Large intestine (tissue), 3 donors: Measurements from ENCODE around the gene ST3GAL5. TPM values are rescaled to one million over a fixed set of nuclear protein-coding genes. Genes with fewer than 3 reads are reported as not detected.

Experiments used
- DNase-seq, 2 donors: peaks; one replicate each; pipeline versions ENCODE4 v3.0.0 to v3.0.0-alpha.2; 2013
- H3K27ac ChIP-seq: one replicate; pipeline ENCODE4 v1.5.1; 2013; ENCODE audit warnings: low read length
- H3K27me3 ChIP-seq: 2 replicates; pipeline ENCODE4 v1.6.1; 2013; ENCODE audit warnings: low read length; ENCODE audit not compliant: control insufficient read depth, insufficient read depth
- H3K36me3 ChIP-seq: 2 replicates; pipeline ENCODE4 v1.6.1; 2013; ENCODE audit warnings: low read length; ENCODE audit not compliant: control insufficient read depth, insufficient read depth
- H3K4me1 ChIP-seq: one replicate; pipeline ENCODE4 v1.6.1; 2013; ENCODE audit warnings: low read length; ENCODE audit not compliant: control insufficient read depth, insufficient read depth
- H3K4me3 ChIP-seq: one replicate; pipeline ENCODE4 v1.5.1; 2013; ENCODE audit warnings: low read length
- H3K9me3 ChIP-seq: one replicate; pipeline ENCODE4 v1.6.1; 2013; ENCODE audit warnings: mild to moderate bottlenecking, low read depth, low read length, moderate library complexity; ENCODE audit not compliant: control insufficient read depth
- WGBS: methylation state at CpG from one replicate; pipeline ENCODE4 v1.1.5; 2013; ENCODE audit warnings: low lambda C conversion rate; ENCODE audit not compliant: insufficient coverage; 5-methylcytosine and 5-hydroxymethylcytosine counted together
- polyA plus RNA-seq: library from polyadenylated mRNA; unstranded; fragments of 120-200 nt; gene quantifications from one replicate; pipeline ENCODE4 v1.2.1, GENCODE V29; 2013

Gene ST3GAL5
- polyA plus RNA-seq, 1 donor: 10.0 TPM

DNA sequence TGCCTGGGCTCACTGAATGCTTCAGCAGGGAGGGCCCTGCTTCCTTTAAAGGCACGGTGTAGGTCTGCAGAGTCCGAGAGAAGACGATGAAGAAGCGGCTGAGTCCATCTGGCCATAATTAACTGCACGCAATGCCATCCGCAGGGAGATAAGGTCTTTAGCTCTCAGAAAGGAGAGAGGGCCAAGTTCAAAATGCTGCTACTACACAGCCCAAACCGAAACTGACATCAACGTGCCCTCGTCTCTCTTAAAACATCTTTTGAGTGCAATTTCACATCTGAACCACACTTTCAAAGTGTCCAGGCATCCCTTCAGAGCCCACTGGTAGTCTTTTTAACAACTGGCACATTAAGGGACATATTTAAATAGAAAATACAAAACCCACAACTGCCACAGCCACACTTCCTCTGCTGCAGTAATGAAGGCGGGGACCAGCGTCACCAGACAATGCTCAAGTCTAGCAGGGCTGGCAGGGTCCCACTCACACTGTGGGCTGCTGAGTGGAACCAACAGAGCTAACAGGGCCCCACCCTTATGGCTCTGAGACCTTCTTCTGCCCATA is 35.8 kb downstream of the ST3GAL5 start:
- H3K9me3 ChIP-seq: no peaks in the 10 kb centered on the region
- H3K36me3 ChIP-seq: no peaks in the 10 kb centered on the region
- H3K27me3 ChIP-seq: no peaks in the 10 kb centered on the region
- H3K27ac ChIP-seq: peak overlapping the region; percentile 32
- no peak overlapping the region for H3K4me3 ChIP-seq
- WGBS: no CpG with 5 or more reads among the region's 11 CpGs
- peak in 1 of 2 donors; percentile 8 for DNase-seq
- peaks cover 4% of the 10 kb centered on the region for H3K4me1 ChIP-seq

DNA sequence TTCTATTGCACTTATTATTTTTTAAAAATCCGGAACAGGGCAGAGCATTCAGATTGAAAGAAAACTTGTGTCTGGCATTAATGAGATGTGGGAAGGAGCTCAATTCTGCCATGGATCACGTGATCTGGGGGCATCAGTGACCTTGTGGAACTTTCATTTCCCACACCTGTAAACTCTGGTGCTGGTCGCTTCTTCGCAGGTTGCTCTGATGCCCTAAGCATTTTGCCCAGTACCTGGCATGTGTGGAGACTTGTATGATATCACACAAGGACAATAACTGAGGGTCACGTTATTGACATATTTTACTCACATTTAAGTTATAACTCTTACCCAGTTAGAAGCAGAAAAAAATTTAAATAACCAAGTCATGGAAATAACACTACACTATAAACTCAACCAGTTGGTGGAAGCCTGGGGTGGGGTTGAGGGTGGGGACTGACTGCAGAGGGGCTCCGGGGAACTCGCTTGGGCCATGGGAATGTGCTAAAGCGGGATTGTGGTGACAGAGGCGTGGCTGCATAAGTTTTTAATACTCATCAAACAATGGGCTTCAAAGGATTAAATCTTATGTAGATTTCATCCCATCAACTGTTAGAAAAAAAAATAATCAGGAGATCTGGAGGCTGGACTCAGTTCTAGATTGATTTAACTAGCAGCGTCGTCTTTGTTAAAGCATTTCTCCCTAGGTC is 36.5 kb downstream of the ST3GAL5 start:
- no peaks in the 10 kb centered on the region for H3K9me3 ChIP-seq
- no peak overlapping the region for H3K27ac ChIP-seq
- DNase-seq: no peak
- H3K4me3 ChIP-seq: no peak overlapping the region
- no peaks in the 10 kb centered on the region for H3K27me3 ChIP-seq
- peaks cover 4% of the 10 kb centered on the region for H3K4me1 ChIP-seq
- no peaks in the 10 kb centered on the region for H3K36me3 ChIP-seq
- no CpG with 5 or more reads among the region's 11 CpGs for WGBS

DNA sequence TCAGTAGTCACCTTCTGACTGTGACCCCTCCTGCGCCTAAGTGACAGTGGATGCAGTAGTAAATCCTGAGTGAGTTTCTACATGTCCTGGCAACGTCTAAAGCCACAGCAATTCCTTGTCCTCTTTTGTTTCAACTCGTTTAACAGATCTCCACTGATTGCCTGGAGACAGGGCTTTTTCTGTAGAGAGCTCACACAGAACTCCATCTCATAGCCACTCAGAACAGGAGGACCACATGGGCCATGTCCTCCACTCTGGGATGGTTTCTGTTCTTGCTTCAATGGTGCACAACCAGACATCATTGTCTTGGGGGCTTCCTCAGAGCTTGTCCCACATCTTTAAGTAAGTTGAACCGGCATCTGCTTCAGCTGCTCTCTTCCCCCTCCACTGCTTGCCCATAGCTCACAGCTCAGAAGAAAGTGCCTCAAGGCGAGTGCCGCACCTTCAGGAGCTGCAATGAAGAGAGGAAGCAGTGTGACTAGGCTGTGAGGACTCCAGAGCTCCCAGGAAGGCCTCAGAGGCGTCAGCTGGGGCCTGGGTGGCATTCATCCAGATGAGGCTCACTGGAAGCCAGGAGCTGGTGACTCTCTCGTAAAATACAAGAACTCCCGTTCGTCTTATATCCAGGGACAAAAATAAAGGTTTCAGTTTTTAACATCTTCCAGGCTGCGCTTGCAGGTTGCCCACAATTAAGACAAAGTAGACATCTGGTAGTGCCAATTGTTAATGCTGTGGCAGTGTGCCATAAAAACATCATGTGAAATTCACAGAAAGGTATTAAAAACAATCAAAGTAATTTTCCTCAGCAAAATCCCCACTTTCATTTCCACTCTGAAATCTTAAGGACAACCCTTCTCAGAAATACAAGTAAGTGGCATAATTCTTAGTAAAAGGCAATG is 37.3 kb downstream of the ST3GAL5 start:
- DNase-seq: no peak
- Histone ChIP-seq H3K4me3 (no peak overlapping the region), H3K27me3 (no peaks in the 10 kb centered on the region), H3K27ac (no peak overlapping the region), H3K9me3 (no peaks in the 10 kb centered on the region), H3K4me1 (peaks cover 4% of the 10 kb centered on the region), H3K36me3 (no peaks in the 10 kb centered on the region)
- WGBS: 100% methylated on average over 1 of the region's 11 CpGs

DNA sequence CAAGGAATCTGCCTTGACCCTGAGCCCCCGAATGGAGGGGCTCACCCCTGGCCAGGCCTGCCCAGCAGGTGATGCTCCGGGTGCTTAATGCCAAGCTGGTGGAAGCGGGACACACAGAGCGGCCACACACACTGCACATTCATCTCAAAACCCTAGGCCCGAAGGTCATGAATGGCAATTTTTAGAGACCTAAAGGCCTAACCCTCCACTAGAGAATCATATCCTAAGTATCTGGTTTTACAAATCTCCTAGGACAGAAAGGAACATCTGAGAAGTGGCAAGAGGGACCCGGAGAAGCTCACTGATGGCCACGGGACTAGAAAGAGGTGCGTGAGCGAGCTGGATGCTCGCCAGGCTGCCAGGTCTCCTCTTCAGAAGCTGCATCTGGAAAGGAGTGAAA is 38.3 kb downstream of the ST3GAL5 start:
- no peak for DNase-seq
- no peak overlapping the region for H3K27ac ChIP-seq
- H3K9me3 ChIP-seq: no peaks in the 10 kb centered on the region
- no peaks in the 10 kb centered on the region for H3K27me3 ChIP-seq
- WGBS: no CpG with 5 or more reads among the region's 10 CpGs
- H3K4me1 ChIP-seq: peaks cover 4% of the 10 kb centered on the region
- H3K36me3 ChIP-seq: no peaks in the 10 kb centered on the region
- no peak overlapping the region for H3K4me3 ChIP-seq

DNA sequence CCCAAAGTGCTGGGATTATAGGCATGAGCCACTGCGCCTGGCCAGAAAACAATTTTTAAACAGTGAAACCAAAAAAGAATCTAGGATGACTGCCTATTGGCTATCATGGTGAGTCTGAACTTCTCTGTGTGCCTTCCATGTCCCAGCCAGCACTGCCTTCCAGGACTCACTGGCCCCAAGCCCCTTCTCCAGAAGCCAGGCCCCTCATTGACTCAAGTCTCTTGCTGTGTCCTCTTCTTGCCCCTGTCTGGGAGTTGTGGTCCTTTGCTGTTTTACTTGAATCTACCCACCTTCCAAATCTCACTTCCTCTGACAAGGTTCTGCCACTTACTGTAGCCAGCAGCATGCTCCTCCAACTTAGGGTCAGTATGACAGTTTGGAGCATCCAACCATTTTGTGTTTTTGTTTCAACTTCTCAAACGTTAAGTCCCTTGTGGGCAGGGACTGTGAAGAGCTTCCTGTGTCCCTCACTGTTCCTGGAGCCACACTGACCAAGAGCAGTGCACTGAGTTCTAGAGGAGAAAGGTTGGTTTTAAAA is 41.7 kb downstream of the ST3GAL5 start:
- Histone ChIP-seq H3K36me3 (no peaks in the 10 kb centered on the region), H3K27me3 (no peaks in the 10 kb centered on the region), H3K9me3 (no peaks in the 10 kb centered on the region), H3K27ac (no peak overlapping the region), H3K4me1 (no peaks in the 10 kb centered on the region), H3K4me3 (no peak overlapping the region)
- no peak for DNase-seq
- no CpG with 5 or more reads among the region's 2 CpGs for WGBS

DNA sequence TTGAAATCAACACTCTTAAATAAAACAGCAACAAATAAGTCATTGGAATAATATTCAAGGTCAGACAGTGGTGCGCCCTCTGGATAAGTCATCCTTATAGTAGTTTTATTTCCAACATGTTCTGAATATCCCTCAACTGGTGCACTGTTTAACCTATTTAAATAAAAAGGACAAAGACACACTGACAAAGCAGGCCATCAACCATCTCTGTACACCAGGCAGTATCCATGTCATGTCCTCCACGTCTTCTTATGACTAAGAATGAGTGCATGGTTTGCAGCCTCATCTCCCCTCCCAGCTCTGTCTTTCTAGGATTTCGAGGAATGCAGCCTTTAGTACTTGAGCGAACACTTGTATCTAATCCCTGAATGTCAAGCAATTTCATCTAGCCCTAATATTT is 42.4 kb downstream of the ST3GAL5 start:
- Histone ChIP-seq H3K4me3 (no peak overlapping the region), H3K27me3 (no peaks in the 10 kb centered on the region), H3K4me1 (no peaks in the 10 kb centered on the region), H3K9me3 (no peaks in the 10 kb centered on the region), H3K36me3 (no peaks in the 10 kb centered on the region), H3K27ac (no peak overlapping the region)
- no CpG with 5 or more reads among the region's 4 CpGs for WGBS
- no peak for DNase-seq

DNA sequence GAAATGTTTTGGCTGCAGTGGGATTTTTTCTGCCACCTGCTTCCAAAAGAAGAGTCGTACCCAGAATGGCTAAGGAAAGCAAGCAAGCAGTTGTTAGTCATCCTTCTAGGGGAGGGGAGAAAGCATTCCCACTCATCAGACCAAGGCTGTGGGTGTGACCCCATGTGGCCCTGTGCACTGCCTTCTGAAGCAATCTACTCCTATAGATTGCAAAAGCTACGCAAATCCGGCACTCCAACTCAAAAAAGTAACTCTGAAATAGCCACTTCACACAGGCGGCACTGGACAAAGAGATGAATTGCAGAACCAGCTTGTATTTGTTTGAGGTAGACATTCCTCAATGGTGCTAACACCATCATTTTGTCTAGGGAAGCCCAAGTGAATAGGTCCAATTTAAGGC is 44.3 kb downstream of the ST3GAL5 start:
- Histone ChIP-seq H3K27me3 (no peaks in the 10 kb centered on the region), H3K9me3 (no peaks in the 10 kb centered on the region), H3K4me3 (no peak overlapping the region), H3K4me1 (no peaks in the 10 kb centered on the region), H3K27ac (no peak overlapping the region), H3K36me3 (no peaks in the 10 kb centered on the region)
- DNase-seq: no peak
- no CpG with 5 or more reads among the region's 4 CpGs for WGBS

DNA sequence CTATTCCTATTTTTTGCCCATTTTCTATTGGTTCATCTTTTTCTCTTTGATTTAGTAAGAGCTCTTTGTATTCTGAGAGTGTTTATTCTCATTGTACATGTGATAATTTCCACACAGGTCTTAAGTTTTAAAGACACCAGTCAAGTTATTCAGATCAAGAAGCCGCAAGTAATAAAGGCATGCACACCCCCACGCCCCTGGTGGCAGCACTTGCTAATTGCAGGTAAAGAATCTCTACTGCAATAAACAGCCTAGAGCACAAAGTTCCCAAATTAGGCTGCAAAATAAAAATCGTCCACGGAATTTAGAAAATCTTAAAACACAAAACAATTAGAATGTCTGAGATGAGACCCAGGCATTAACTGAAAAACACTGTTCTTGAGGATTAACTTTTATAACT is 45.2 kb downstream of the ST3GAL5 start:
- Histone ChIP-seq H3K9me3 (no peaks in the 10 kb centered on the region), H3K4me1 (no peaks in the 10 kb centered on the region), H3K36me3 (no peaks in the 10 kb centered on the region), H3K4me3 (no peak overlapping the region), H3K27me3 (no peaks in the 10 kb centered on the region), H3K27ac (no peak overlapping the region)
- no CpG with 5 or more reads among the region's 4 CpGs for WGBS
- no peak for DNase-seq

DNA sequence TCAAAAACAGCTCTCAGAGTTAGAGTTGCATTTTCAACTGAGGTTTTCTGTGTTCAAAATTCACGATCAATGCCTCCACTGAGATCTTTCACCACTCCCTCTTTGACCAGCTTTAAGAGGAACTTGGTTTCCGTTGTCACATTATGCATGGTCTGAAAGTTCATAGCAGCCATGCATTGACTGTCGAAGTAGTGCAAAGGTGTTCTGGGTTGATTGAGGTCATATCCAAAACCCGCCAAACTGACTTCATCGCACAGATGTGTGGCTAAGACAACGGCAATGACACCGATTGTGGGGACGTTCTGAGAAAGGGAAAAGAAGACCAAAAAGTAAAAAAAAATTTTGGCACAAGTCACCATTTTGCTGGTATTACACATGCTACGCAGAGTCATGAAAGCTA is 48.7 kb downstream of the ST3GAL5 start:
- WGBS: 90% methylated on average over 3 of the region's 9 CpGs
- H3K4me1 ChIP-seq: no peaks in the 10 kb centered on the region
- H3K27me3 ChIP-seq: peaks cover 2% of the 10 kb centered on the region
- DNase-seq: no peak
- H3K4me3 ChIP-seq: no peak overlapping the region
- H3K36me3 ChIP-seq: no peaks in the 10 kb centered on the region
- H3K27ac ChIP-seq: no peak overlapping the region
- H3K9me3 ChIP-seq: no peaks in the 10 kb centered on the region

DNA sequence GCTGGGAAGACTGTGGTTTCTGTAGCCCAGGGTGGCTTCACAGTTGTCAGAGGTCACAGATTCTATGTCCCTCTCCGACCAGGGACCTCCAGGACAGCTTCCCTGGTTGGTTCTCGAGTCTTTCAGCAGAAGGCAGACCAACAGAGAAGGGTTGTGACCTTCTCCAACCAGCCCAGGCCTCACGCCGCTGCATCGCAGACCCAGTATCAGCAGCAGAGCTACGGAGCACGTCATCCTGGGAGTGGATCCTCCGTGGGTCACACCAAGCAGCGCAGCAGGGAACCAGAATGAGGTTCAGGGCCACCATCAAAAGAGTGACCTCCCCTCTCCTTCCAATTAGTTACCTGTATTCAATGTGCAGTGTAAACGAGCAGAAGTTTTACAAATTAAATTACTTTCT is 49.3 kb downstream of the ST3GAL5 start:
- H3K27me3 ChIP-seq: peaks cover 2% of the 10 kb centered on the region
- 83% methylated on average over 1 of the region's 10 CpGs for WGBS
- H3K4me1 ChIP-seq: no peaks in the 10 kb centered on the region
- H3K27ac ChIP-seq: no peak overlapping the region
- H3K36me3 ChIP-seq: no peaks in the 10 kb centered on the region
- no peak overlapping the region for H3K4me3 ChIP-seq
- DNase-seq: no peak
- no peaks in the 10 kb centered on the region for H3K9me3 ChIP-seq
